CD4-positive, alpha-beta T cell (primary cell): ENCODE data around the gene MYO1E. TPM values are rescaled to one million over a fixed set of nuclear protein-coding genes. Genes with fewer than 3 reads are reported as not detected.

Source experiments
- ATAC-seq: fragments of 200-7000 bp; cut with Tn5 transposase; one replicate; pipeline ENCODE4 v1.10.0; 2022; ENCODE audit warnings: mild to moderate bottlenecking; ENCODE audit not compliant: poor library complexity
- CTCF ChIA-PET: fragments of 350-600 bp; sonication (Branson Sonifier 250); formaldehyde crosslinking; loops from one replicate; lab custom pipeline; 2021; ENCODE audit warnings: antibody characterized with exemption, inconsistent platforms; lab: Charles Lee
- POLR2A ChIA-PET: fragments of 350-600 bp; sonication (Branson Sonifier 250); formaldehyde crosslinking; loops from one replicate; lab custom pipeline; 2021; ENCODE audit warnings: antibody characterized with exemption, inconsistent platforms; lab: Charles Lee
- DNase-seq, 14 experiments: peaks; one replicate each; pipeline ENCODE4 v3.0.0-alpha.2; 2013 to 2020; ENCODE audit warnings: mixed read lengths in 2 of 14
- H3K27ac ChIP-seq, 2 donors: one replicate each; pipeline versions ENCODE4 v1.5.1 to v1.7.0; 2013; ENCODE audit warnings: low read length in 2 of 2, low read depth in 1 of 2, mild to moderate bottlenecking in 1 of 2
- H3K27me3 ChIP-seq, 2 experiments: 1 replicate in 1 of 2; 2 replicates in 1 of 2; pipeline versions ENCODE4 v1.6.1 to v1.7.0; 2013; ENCODE audit warnings: low read length in 2 of 2, control low read depth in 1 of 2, mild to moderate bottlenecking in 1 of 2, moderate library complexity in 1 of 2; ENCODE audit not compliant: insufficient read depth in 2 of 2, control insufficient read depth in 1 of 2
- H3K36me3 ChIP-seq: one replicate; pipeline ENCODE4 v1.6.1; 2013; ENCODE audit warnings: low read length, control low read depth; ENCODE audit not compliant: insufficient read depth
- H3K4me1 ChIP-seq: one replicate; pipeline ENCODE4 v1.6.1; 2013; ENCODE audit warnings: low read length, control low read depth; ENCODE audit not compliant: insufficient read depth
- H3K4me3 ChIP-seq: one replicate; pipeline ENCODE4 v1.5.1; 2013; ENCODE audit warnings: mild to moderate bottlenecking, low read length, moderate library complexity
- H3K9me3 ChIP-seq, 2 experiments: 1 replicate in 1 of 2; 2 replicates in 1 of 2; pipeline versions ENCODE4 v1.6.1 to v1.7.0; 2013; ENCODE audit warnings: low read length in 2 of 2, mild to moderate bottlenecking in 2 of 2, control low read depth in 1 of 2, moderate library complexity in 1 of 2; ENCODE audit not compliant: control insufficient read depth in 1 of 2, insufficient read depth in 1 of 2
- H3K27ac Mint-ChIP-seq: one replicate; pipeline ENCODE4 v1.8.0; 2020; ENCODE audit warnings: mixed read lengths
- H3K27me3 Mint-ChIP-seq: one replicate; pipeline ENCODE4 v1.8.0; 2021; ENCODE audit warnings: mixed read lengths
- H3K36me3 Mint-ChIP-seq: one replicate; pipeline ENCODE4 v1.8.0; 2021; ENCODE audit warnings: low read depth, mixed read lengths
- H3K4me1 Mint-ChIP-seq: one replicate; pipeline ENCODE4 v1.8.0; 2021; ENCODE audit warnings: low read depth, mixed read lengths
- H3K4me3 Mint-ChIP-seq: one replicate; pipeline ENCODE4 v1.8.0; 2020; ENCODE audit warnings: mild to moderate bottlenecking, mixed read lengths
- H3K9me3 Mint-ChIP-seq: one replicate; pipeline ENCODE4 v1.8.0; 2020; ENCODE audit warnings: mixed read lengths
- CTCF ChIP-seq: fragments of 200-600 bp; IDR thresholded peaks from one replicate; pipeline ENCODE4 v1.8.0; 2022; ENCODE audit warnings: antibody characterized with exemption, mild to moderate bottlenecking
- intact Hi-C, 2 experiments: fragments of 100-400 bp; cut with DNase I in 1 of 2; cut with micrococcal nuclease in 1 of 2; formaldehyde crosslinking; loops; one replicate each; pipeline versions ENCODE4 v1.15.1 to v1.9.0; 2023 to 2025; cut with DNase I, micrococcal nuclease
- total RNA-seq, 174 experiments: library from RNA in 2 of 174; stranded (reverse) in 2 of 174; gene quantifications; one replicate each; pipeline ENCODE4 v1.2.3 and lab custom pipeline; 2021 to 2026

Gene MYO1E
- total RNA-seq, 2 experiments from 2014 or later = 0.59 to 0.63 TPM

DNA sequence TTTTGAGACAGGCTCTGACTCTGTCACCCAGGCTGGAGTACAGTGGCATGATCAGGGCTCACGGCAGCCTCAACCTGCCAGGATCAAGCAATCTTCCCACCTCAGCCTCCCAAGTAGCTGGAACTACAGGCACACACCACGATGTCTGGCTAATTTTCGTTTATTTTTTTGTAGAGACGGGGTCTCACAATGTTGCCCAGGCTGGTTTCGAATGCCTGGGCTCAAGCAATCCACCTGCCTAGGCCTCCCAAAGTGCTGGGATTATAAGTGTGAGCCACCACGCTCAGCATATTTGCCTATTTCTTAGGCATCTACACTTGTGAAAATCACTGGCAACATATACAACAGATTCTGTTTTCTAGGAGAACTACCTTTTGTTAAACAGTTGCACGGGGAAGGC lies 16.9 kb downstream of the MYO1E start:
- Mint-ChIP-seq H3K4me3 (no peak overlapping the region), H3K9me3 (no peaks in the 10 kb centered on the region), H3K36me3 (no peaks in the 10 kb centered on the region), H3K27me3 (peaks cover 29% of the 10 kb centered on the region), H3K4me1 (peaks cover 16% of the 10 kb centered on the region), H3K27ac (no peak overlapping the region)
- Histone ChIP-seq H3K36me3 (no peaks in the 10 kb centered on the region), H3K27me3 (peaks cover 0 to 4% of the 10 kb centered on the region in 2 experiments), H3K9me3 (no peaks in the 10 kb centered on the region), H3K27ac (no peak overlapping the region), H3K4me1 (peaks cover 7% of the 10 kb centered on the region), H3K4me3 (no peak overlapping the region)
- intact Hi-C loops = no loop called here
- no peak for DNase-seq
- POLR2A ChIA-PET = no interaction called here
- TF ChIP-seq CTCF = no peak
- CTCF ChIA-PET = no interaction called here
- ATAC-seq = no peak

- Histone ChIP-seq H3K4me3 (no peak overlapping the region), H3K27ac (no peak overlapping the region), H3K9me3 (no peaks in the 10 kb centered on the region), H3K4me1 (peaks cover 7% of the 10 kb centered on the region), H3K36me3 (no peaks in the 10 kb centered on the region), H3K27me3 (peaks cover 0 to 4% of the 10 kb centered on the region in 2 experiments)
- Mint-ChIP-seq H3K4me1 (peaks cover 16% of the 10 kb centered on the region), H3K27me3 (peaks cover 29% of the 10 kb centered on the region), H3K4me3 (no peak overlapping the region), H3K9me3 (no peaks in the 10 kb centered on the region), H3K27ac (no peak overlapping the region), H3K36me3 (no peaks in the 10 kb centered on the region)
- TF ChIP-seq CTCF = no peak
- POLR2A ChIA-PET = no interaction called here
- ATAC-seq (no peak), DNase-seq (peak in 1 of 14 experiments; percentile 18)
- intact Hi-C loops = no loop called here
- CTCF ChIA-PET = no interaction called here
These were observed 18.1 kb downstream of the MYO1E start for GRCh38 chr15:59354417-59355031.

DNA sequence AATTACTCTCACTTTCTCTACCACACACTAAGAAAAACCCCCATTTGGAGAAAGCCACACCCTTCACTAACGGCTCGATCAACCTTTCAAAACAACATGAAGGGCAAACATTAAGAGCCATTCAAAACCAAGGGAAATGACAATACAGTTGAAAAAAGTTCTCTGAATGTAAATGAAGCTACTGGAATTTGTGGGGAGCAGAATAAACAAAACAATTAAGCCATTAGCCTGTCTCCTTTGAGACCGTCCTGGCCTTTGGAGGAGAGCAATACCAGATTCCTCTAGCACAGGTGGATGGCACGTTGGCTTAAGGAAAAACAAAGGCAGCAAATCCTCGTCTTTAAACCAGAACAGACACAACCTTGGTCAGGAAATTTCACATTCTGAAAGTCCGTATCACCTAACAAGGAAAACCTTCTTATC lies 18.7 kb downstream of the MYO1E start:
- POLR2A ChIA-PET = no interaction called here

More for the DNA sequence above, 18.7 kb downstream of the MYO1E start:
- Histone ChIP-seq H3K4me3 (no peak overlapping the region), H3K4me1 (peaks cover 7% of the 10 kb centered on the region), H3K9me3 (no peaks in the 10 kb centered on the region), H3K27me3 (peaks cover 0 to 4% of the 10 kb centered on the region in 2 experiments), H3K36me3 (no peaks in the 10 kb centered on the region), H3K27ac (no peak overlapping the region)
- H3K27ac Mint-ChIP-seq = no peak overlapping the region
- no peaks in the 10 kb centered on the region for H3K36me3 Mint-ChIP-seq
- H3K4me1 Mint-ChIP-seq = peaks cover 16% of the 10 kb centered on the region
- H3K4me3 Mint-ChIP-seq = no peak overlapping the region
- intact Hi-C loops = no loop called here
- ATAC-seq (no peak), DNase-seq (no peak)
- no peaks in the 10 kb centered on the region for H3K9me3 Mint-ChIP-seq
- CTCF ChIA-PET = no interaction called here
- H3K27me3 Mint-ChIP-seq = peaks cover 29% of the 10 kb centered on the region
- no peak for TF ChIP-seq CTCF
